T47D (cell line): ENCODE results near the gene RPL41.

ENCODE experiments used
- DNase-seq, 2 experiments: peaks; one replicate each; pipeline versions ENCODE4 v3.0.0 to v3.0.0-alpha.2; 2011 to 2012; ENCODE audit warnings: low read depth in 1 of 2, low spot score in 1 of 2
- JUND ChIP-seq: IDR thresholded peaks from 2 replicates; pipeline ENCODE4 v1.6.1; 2012; ENCODE audit warnings: low read depth
- in situ Hi-C: cut with HindIII; loops from 2 replicates; pipeline ENCODE4 v1.10.0; 2016; ENCODE audit warnings: low sequenced_read_pairs, low pct_unique_long_range_greater_than_20kb

RPL41 gene

DNA sequence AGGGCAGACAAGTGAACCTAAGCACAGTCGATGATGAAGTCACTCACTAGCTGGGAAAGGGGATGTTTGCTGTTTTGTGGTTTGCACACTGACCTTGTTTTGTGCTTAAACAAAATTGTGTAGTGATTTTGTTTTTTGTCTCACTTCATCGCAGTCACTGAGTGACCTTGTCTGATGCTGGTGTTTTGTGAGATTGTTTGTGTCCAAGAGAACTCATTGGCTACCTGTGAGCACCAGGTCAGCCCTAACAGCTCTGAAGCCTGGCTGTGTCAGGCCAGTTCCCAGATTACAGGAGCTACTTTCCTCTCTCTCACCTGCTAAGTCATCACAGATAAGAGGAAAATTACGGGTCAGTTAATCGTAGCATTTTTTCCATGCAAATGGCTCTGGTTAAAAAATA lies 7.7 kb downstream of the RPL41 start:
- DNase-seq, result no peak
- in situ Hi-C loops, result no loop called here
- no peak for TF ChIP-seq JUND

- in situ Hi-C loops, result no loop called here
- no peak for DNase-seq
- TF ChIP-seq JUND, result no peak
These were observed 10.4 kb downstream of the RPL41 start for GRCh38 chr12:56126732-56127239.

- no peak for TF ChIP-seq JUND
- in situ Hi-C loops, result no loop called here
- DNase-seq, result no peak
These were observed 11.1 kb downstream of the RPL41 start for GRCh38 chr12:56127485-56127887.

DNA sequence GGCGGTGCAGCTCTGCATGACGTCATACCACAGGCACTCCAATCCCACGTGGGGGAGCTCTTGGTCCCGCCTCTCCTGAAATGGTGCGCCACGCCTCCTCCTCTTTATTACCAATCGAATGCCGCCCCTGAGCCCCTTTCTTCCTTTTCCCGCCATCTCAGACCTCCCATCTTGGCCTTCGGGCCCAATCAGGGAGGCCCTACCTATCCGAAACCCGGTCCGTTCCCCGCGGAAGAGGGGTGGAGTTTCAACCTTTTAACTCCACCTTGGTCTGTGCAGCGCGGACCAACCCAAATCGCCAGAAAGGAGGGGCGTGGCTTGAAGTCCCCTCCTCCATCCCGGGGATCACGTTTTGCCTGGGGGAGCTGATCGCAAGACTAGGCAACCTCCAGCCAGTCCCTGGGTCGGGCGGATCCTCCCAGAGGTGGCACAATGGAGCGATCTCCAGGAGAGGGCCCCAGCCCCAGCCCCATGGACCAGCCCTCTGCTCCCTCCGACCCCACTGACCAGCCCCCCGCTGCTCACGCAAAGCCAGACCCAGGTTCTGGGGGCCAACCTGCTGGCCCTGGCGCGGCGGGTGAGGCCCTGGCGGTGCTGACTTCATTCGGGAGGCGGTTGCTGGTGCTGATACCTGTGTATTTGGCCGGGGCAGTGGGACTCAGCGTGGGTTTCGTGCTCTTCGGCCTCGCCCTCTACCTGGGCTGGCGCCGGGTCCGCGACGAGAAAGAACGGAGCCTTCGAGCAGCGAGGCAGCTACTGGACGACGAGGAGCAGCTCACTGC lies 11.6 kb downstream of the RPL41 start, which contains the start of gene ESYT1:
Gene ESYT1, plus strand, starts transcription at position 380 of the 782 bp plus-strand sequence. Its CDS starts 53 bp downstream, at position 433.
- in situ Hi-C loops, result no loop called here
- TF ChIP-seq JUND, result no peak
- peak; percentile 96 to 100 for DNase-seq

GRCh38 chr12:56128670-56129205 lies 12.3 kb downstream of the RPL41 start:
- peak in 1 of 2 experiments; percentile 18 for DNase-seq
- in situ Hi-C loops, result no loop called here
- TF ChIP-seq JUND, result no peak

GRCh38 chr12:56129206-56129941 lies 12.9 kb downstream of the RPL41 start:
- TF ChIP-seq JUND, result no peak
- in situ Hi-C loops, result no loop called here
- peak in 1 of 2 experiments; percentile 42 for DNase-seq

GRCh38 chr12:56129942-56130495 lies 13.6 kb downstream of the RPL41 start:
- no peak for DNase-seq
- TF ChIP-seq JUND, result no peak
- in situ Hi-C loops, result no loop called here

DNA sequence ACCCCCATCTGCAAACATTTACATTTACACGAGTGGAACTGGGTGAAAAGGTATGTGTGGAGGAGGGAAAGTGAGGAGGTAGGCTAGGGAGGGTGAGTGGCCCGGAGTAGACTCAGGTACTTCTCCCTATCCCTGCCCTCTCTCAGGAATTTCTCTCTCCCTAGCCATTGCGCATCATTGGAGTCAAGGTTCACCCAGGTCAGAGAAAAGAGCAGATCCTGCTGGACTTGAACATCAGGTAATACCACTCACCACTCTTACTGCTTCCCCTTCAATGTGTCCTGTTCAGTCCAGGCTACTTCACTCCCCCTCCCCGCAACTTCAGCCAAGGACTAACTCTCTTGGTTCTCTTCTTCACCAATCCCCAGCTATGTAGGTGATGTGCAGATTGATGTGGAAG lies 14.4 kb downstream of the RPL41 start:
- peak in 1 of 2 experiments; percentile 28 for DNase-seq
- no peak for TF ChIP-seq JUND
- in situ Hi-C loops, result no loop called here

GRCh38 chr12:56134897-56135296 lies 18.5 kb downstream of the RPL41 start:
- in situ Hi-C loops, result no loop called here
- TF ChIP-seq JUND, result no peak
- no peak for DNase-seq

DNA sequence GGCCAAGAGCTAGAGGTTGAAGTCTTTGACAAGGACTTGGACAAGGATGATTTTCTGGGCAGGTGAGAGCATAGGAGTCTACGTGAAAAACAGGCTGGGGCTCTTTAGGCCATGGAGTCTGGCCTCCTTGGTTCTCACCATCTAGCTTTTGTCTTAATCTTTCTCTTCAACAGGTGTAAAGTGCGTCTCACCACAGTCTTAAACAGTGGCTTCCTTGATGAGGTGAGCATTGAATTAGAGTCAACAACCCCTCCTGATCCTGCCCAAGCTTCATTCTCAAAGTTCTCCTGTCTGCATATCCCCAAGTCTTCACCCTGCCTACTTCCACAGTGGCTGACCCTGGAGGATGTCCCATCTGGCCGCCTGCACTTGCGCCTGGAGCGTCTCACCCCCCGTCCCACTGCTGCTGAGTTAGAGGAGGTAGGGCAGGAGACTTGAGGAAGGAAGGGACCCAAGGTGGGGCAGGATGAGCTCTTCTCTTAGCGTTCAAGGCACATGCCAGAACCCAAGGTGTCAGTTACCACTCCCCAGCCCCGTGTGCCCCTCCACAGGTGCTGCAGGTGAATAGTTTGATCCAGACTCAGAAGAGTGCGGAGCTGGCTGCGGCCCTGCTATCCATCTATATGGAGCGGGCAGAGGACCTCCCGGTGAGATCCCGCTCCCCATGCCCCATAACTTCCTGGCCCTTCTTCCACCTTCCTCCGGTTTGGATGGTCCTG lies 21.6 kb downstream of the RPL41 start:
- no peak for TF ChIP-seq JUND
- in situ Hi-C loops, result no loop called here
- DNase-seq, result no peak

DNA sequence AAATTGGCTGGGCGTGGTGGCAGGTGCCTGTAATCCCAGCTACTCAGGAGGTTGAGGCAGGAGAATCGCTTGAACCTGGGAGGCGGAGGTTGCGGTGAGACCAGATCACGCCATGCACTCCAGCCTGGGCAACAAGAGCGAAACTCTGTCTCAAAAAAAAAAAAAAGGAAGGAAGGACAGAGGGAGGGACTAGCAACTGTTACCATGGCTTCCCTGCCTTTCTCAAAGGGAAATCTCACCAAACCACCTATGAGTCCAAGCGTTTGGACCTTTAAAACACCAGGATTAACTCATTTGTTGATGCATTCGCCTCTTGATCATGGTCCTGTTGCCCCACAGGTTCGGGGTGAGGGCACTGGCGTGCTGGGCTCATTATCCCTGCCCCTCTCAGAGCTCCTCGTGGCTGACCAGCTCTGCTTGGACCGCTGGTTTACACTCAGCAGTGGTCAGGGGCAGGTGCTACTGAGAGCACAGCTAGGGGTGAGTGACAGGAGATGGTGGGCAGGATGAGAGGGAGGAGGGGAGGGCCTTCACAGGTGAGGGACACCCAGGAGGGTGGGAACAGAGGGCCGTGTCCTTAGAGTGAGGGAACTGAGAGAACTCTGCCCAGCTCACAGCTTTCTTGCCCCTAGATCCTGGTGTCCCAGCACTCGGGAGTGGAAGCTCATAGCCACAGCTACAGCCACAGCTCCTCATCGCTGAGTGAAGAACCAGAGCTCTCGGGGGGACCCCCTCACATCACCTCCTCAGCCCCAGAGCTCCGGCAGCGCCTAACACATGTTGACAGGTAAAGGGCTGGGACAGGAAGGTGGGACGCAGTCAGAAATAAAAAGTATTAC lies 25.7 kb downstream of the RPL41 start:
- in situ Hi-C loops, result no loop called here
- no peak for TF ChIP-seq JUND
- DNase-seq, result no peak
